ENCODE measurements around the gene PPP2R5C.

Gene PPP2R5C

GRCh38 chr14:101825797-101826196 lies 64.3 kb downstream of the PPP2R5C start:
- no CpG with 5 or more reads among the region's 3 CpGs for WGBS (ENCODE audit: extremely low coverage, insufficient coverage, insufficient read length)
- no peak overlapping the region for H3K27ac ChIP-seq (ENCODE audit: low read depth, low read length)
- H4K8ac ChIP-seq (ENCODE audit: low read depth, low read length) = no peak overlapping the region
- H3K18ac ChIP-seq (ENCODE audit: low read length) = no peak overlapping the region
- H3K9me3 ChIP-seq (ENCODE audit: insufficient read depth, low read depth, low read length) = no peaks in the 10 kb centered on the region
- H3K36me3 ChIP-seq (ENCODE audit: control insufficient read depth in 1 of 2, insufficient read depth in 2 of 2, low read length in 2 of 2) = peaks cover 8 to 12% of the 10 kb centered on the region in 2 experiments
- H3K4me2 ChIP-seq (ENCODE audit: low read length) = no peak overlapping the region
- H3K79me2 ChIP-seq (ENCODE audit: control insufficient read depth, insufficient read depth, low read length, poor library complexity) = peaks cover 2% of the 10 kb centered on the region
- H4K91ac ChIP-seq (ENCODE audit: low read depth, low read length) = no peak overlapping the region
- no peaks in the 10 kb centered on the region for H3K27me3 ChIP-seq (ENCODE audit: insufficient read depth, low read length)
- H3K4me1 ChIP-seq (ENCODE audit: control insufficient read depth in 1 of 2, insufficient read depth in 2 of 2, low read length in 2 of 2) = peaks cover 3 to 4% of the 10 kb centered on the region in 2 experiments
- no peak overlapping the region for H4K12ac ChIP-seq (ENCODE audit: low read depth, low read length)
- no peak overlapping the region for H3K14ac ChIP-seq (ENCODE audit: low read length)
- H2AFZ ChIP-seq (ENCODE audit: insufficient read depth, low read length, poor library complexity) = no peak overlapping the region
- H2AK5ac ChIP-seq (ENCODE audit: low read length) = no peak overlapping the region
- H3K4me3 ChIP-seq (ENCODE audit: low read depth, low read length) = no peak overlapping the region
- no peak overlapping the region for H2BK120ac ChIP-seq (ENCODE audit: insufficient read depth, low read length, poor library complexity)
- no peak overlapping the region for H2BK12ac ChIP-seq (ENCODE audit: low read length)
- H3K79me1 ChIP-seq (ENCODE audit: low read length) = no peaks in the 10 kb centered on the region
- no peak for DNase-seq
- no peak overlapping the region for H2BK5ac ChIP-seq (ENCODE audit: low read depth, low read length, poor library complexity)
- peak overlapping the region; percentile 52 for H3K4ac ChIP-seq (ENCODE audit: low read depth, low read length)
- no peak overlapping the region for H3K23ac ChIP-seq (ENCODE audit: low read length)
- no peak overlapping the region for H3K9ac ChIP-seq (ENCODE audit: low read length)

GRCh38 chr14:101826351-101826750 lies 64.8 kb downstream of the PPP2R5C start:
- H2BK5ac ChIP-seq (ENCODE audit: low read depth, low read length, poor library complexity) = no peak overlapping the region
- H3K4me3 ChIP-seq (ENCODE audit: low read depth, low read length) = no peak overlapping the region
- no peak overlapping the region for H3K14ac ChIP-seq (ENCODE audit: low read length)
- H3K79me1 ChIP-seq (ENCODE audit: low read length) = no peaks in the 10 kb centered on the region
- peaks cover 3 to 4% of the 10 kb centered on the region in 2 experiments for H3K4me1 ChIP-seq (ENCODE audit: control insufficient read depth in 1 of 2, insufficient read depth in 2 of 2, low read length in 2 of 2)
- no peak overlapping the region for H2AK5ac ChIP-seq (ENCODE audit: low read length)
- no peak overlapping the region for H4K12ac ChIP-seq (ENCODE audit: low read depth, low read length)
- no peak overlapping the region for H3K9ac ChIP-seq (ENCODE audit: low read length)
- no peak overlapping the region for H4K8ac ChIP-seq (ENCODE audit: low read depth, low read length)
- no peak overlapping the region for H3K4me2 ChIP-seq (ENCODE audit: low read length)
- no peak overlapping the region for H2BK12ac ChIP-seq (ENCODE audit: low read length)
- H3K23ac ChIP-seq (ENCODE audit: low read length) = no peak overlapping the region
- peaks cover 10 to 12% of the 10 kb centered on the region in 2 experiments for H3K36me3 ChIP-seq (ENCODE audit: control insufficient read depth in 1 of 2, insufficient read depth in 2 of 2, low read length in 2 of 2)
- H2AFZ ChIP-seq (ENCODE audit: insufficient read depth, low read length, poor library complexity) = no peak overlapping the region
- no peaks in the 10 kb centered on the region for H3K9me3 ChIP-seq (ENCODE audit: insufficient read depth, low read depth, low read length)
- H2BK120ac ChIP-seq (ENCODE audit: insufficient read depth, low read length, poor library complexity) = no peak overlapping the region
- H3K79me2 ChIP-seq (ENCODE audit: control insufficient read depth, insufficient read depth, low read length, poor library complexity) = peaks cover 2% of the 10 kb centered on the region
- H3K27ac ChIP-seq (ENCODE audit: low read depth, low read length) = no peak overlapping the region
- no peaks in the 10 kb centered on the region for H3K27me3 ChIP-seq (ENCODE audit: insufficient read depth, low read length)
- H4K91ac ChIP-seq (ENCODE audit: low read depth, low read length) = no peak overlapping the region
- H3K18ac ChIP-seq (ENCODE audit: low read length) = no peak overlapping the region
- DNase-seq = no peak
- no peak overlapping the region for H3K4ac ChIP-seq (ENCODE audit: low read depth, low read length)

- H3K27me3 ChIP-seq (ENCODE audit: insufficient read depth, low read length) = no peaks in the 10 kb centered on the region
- H3K9ac ChIP-seq (ENCODE audit: low read length) = no peak overlapping the region
- no peak overlapping the region for H2BK120ac ChIP-seq (ENCODE audit: insufficient read depth, low read length, poor library complexity)
- no peak for DNase-seq
- H3K79me1 ChIP-seq (ENCODE audit: low read length) = no peaks in the 10 kb centered on the region
- peaks cover 3 to 4% of the 10 kb centered on the region in 2 experiments for H3K4me1 ChIP-seq (ENCODE audit: control insufficient read depth in 1 of 2, insufficient read depth in 2 of 2, low read length in 2 of 2)
- no peak overlapping the region for H3K23ac ChIP-seq (ENCODE audit: low read length)
- no peaks in the 10 kb centered on the region for H3K9me3 ChIP-seq (ENCODE audit: insufficient read depth, low read depth, low read length)
- H2AFZ ChIP-seq (ENCODE audit: insufficient read depth, low read length, poor library complexity) = no peak overlapping the region
- H3K4me2 ChIP-seq (ENCODE audit: low read length) = no peak overlapping the region
- no peak overlapping the region for H3K27ac ChIP-seq (ENCODE audit: low read depth, low read length)
- H3K14ac ChIP-seq (ENCODE audit: low read length) = no peak overlapping the region
- no peak overlapping the region for H4K12ac ChIP-seq (ENCODE audit: low read depth, low read length)
- H3K79me2 ChIP-seq (ENCODE audit: control insufficient read depth, insufficient read depth, low read length, poor library complexity) = peaks cover 2% of the 10 kb centered on the region
- H3K4ac ChIP-seq (ENCODE audit: low read depth, low read length) = peak overlapping the region; percentile 27
- peaks cover 11 to 12% of the 10 kb centered on the region in 2 experiments for H3K36me3 ChIP-seq (ENCODE audit: control insufficient read depth in 1 of 2, insufficient read depth in 2 of 2, low read length in 2 of 2)
- no peak overlapping the region for H2BK5ac ChIP-seq (ENCODE audit: low read depth, low read length, poor library complexity)
- H3K18ac ChIP-seq (ENCODE audit: low read length) = no peak overlapping the region
- no peak overlapping the region for H2AK5ac ChIP-seq (ENCODE audit: low read length)
- no peak overlapping the region for H4K8ac ChIP-seq (ENCODE audit: low read depth, low read length)
- WGBS (ENCODE audit: extremely low coverage, insufficient coverage, insufficient read length) = no CpG with 5 or more reads among the region's 3 CpGs
- H4K91ac ChIP-seq (ENCODE audit: low read depth, low read length) = no peak overlapping the region
- H2BK12ac ChIP-seq (ENCODE audit: low read length) = no peak overlapping the region
- H3K4me3 ChIP-seq (ENCODE audit: low read depth, low read length) = no peak overlapping the region
These were observed 65.8 kb downstream of the PPP2R5C start for GRCh38 chr14:101827286-101827685.

GRCh38 chr14:101828046-101828445 lies 66.5 kb downstream of the PPP2R5C start:
- no peak overlapping the region for H4K12ac ChIP-seq (ENCODE audit: low read depth, low read length)
- H3K14ac ChIP-seq (ENCODE audit: low read length) = no peak overlapping the region
- no CpG with 5 or more reads among the region's 2 CpGs for WGBS (ENCODE audit: extremely low coverage, insufficient coverage, insufficient read length)
- H3K9ac ChIP-seq (ENCODE audit: low read length) = no peak overlapping the region
- H3K18ac ChIP-seq (ENCODE audit: low read length) = no peak overlapping the region
- no peak overlapping the region for H3K4me2 ChIP-seq (ENCODE audit: low read length)
- DNase-seq = no peak
- H3K79me2 ChIP-seq (ENCODE audit: control insufficient read depth, insufficient read depth, low read length, poor library complexity) = peaks cover 2% of the 10 kb centered on the region
- no peak overlapping the region for H2BK120ac ChIP-seq (ENCODE audit: insufficient read depth, low read length, poor library complexity)
- no peak overlapping the region for H4K91ac ChIP-seq (ENCODE audit: low read depth, low read length)
- no peaks in the 10 kb centered on the region for H3K79me1 ChIP-seq (ENCODE audit: low read length)
- H2AK5ac ChIP-seq (ENCODE audit: low read length) = no peak overlapping the region
- H2BK12ac ChIP-seq (ENCODE audit: low read length) = no peak overlapping the region
- no peak overlapping the region for H4K8ac ChIP-seq (ENCODE audit: low read depth, low read length)
- peaks cover 11 to 14% of the 10 kb centered on the region in 2 experiments for H3K36me3 ChIP-seq (ENCODE audit: control insufficient read depth in 1 of 2, insufficient read depth in 2 of 2, low read length in 2 of 2)
- H2BK5ac ChIP-seq (ENCODE audit: low read depth, low read length, poor library complexity) = no peak overlapping the region
- H2AFZ ChIP-seq (ENCODE audit: insufficient read depth, low read length, poor library complexity) = no peak overlapping the region
- H3K23ac ChIP-seq (ENCODE audit: low read length) = no peak overlapping the region
- no peaks in the 10 kb centered on the region for H3K27me3 ChIP-seq (ENCODE audit: insufficient read depth, low read length)
- no peak overlapping the region for H3K4ac ChIP-seq (ENCODE audit: low read depth, low read length)
- no peak overlapping the region for H3K4me3 ChIP-seq (ENCODE audit: low read depth, low read length)
- H3K27ac ChIP-seq (ENCODE audit: low read depth, low read length) = no peak overlapping the region
- H3K4me1 ChIP-seq (ENCODE audit: control insufficient read depth in 1 of 2, insufficient read depth in 2 of 2, low read length in 2 of 2) = peaks cover 3 to 4% of the 10 kb centered on the region in 2 experiments
- no peaks in the 10 kb centered on the region for H3K9me3 ChIP-seq (ENCODE audit: insufficient read depth, low read depth, low read length)
